Bronchial epithelial cell (primary cell): Measurements from ENCODE around the gene HPRT1. TPM values are rescaled to one million over a fixed set of nuclear protein-coding genes. Genes with fewer than 3 reads are reported as not detected.

ENCODE experiments used
- DNase-seq: peaks from one replicate; pipeline ENCODE4 v3.0.0-alpha.2; 2010; ENCODE audit warnings: low read depth
- FAIRE-seq: peaks from 2 replicates; lab custom pipeline; 2011; peaks lifted over from hg19 to GRCh38; lab: Jason Lieb, UNC
- H3K27me3 ChIP-seq: 2 replicates; pipeline ENCODE4 v1.5.1; 2011; ENCODE audit warnings: low read length; ENCODE audit not compliant: control insufficient read depth, insufficient read depth
- H3K36me3 ChIP-seq: 2 replicates; pipeline ENCODE4 v1.5.1; 2011; ENCODE audit warnings: low read length; ENCODE audit not compliant: control insufficient read depth, insufficient read depth
- H3K4me3 ChIP-seq: 2 replicates; pipeline ENCODE4 v1.5.1; 2011; ENCODE audit warnings: mild to moderate bottlenecking, low read depth, low read length, control low read depth
- total RNA-seq: library from RNA; depleted of rRNA; stranded (reverse); fragments of >200 nt; gene quantifications from 2 replicates; pipeline ENCODE4 v1.2.1, GENCODE V29; 2014
- TF ChIP-seq, protein P1 (sequence below): IDR thresholded peaks from 2 replicates; pipeline ENCODE4 v1.5.1; 2011; ENCODE audit warnings: mild to moderate bottlenecking, moderate library complexity, low read length, control low read depth, inconsistent platforms; ENCODE audit not compliant: insufficient read depth, severe bottlenecking

Gene HPRT1
- total RNA-seq, 1 donor from 2014 or later, result 11.6 TPM

DNA sequence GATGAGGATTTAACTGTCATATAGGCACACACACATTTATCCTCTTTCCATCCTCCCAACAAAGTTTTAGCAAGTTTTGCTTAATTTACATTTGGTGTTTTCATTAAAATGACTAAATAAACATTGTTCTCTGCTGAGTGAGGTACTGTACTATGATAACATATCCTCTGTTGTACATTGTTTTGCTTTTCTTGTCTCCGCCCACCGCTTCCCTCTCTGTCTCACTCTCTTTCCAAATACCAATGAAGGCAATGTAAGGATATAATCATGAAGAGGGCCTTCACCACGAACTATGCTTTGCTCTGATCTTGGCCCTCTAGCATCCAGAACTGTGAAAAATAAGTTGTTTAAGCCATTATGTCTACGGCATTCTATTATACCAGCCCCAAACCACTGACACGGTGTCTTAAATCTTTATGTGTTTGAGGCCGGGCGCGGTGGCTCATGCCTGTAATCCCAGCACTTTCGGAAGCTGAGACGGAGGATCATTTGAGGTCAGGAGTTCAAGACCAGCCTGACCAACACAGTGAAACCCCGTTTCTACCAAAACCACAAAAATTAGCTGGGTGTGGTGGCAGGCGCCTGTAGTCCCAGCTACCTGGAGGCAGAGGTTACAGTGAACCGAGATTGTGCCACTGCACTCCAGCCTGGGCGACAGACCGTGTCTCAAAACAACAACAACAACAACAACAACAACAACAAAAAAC, 65.3 kb downstream of the HPRT1 start:
- no peaks in the 10 kb centered on the region for H3K36me3 ChIP-seq
- no peak overlapping the region for H3K4me3 ChIP-seq
- no peak for DNase-seq
- TF ChIP-seq, protein P1, sequence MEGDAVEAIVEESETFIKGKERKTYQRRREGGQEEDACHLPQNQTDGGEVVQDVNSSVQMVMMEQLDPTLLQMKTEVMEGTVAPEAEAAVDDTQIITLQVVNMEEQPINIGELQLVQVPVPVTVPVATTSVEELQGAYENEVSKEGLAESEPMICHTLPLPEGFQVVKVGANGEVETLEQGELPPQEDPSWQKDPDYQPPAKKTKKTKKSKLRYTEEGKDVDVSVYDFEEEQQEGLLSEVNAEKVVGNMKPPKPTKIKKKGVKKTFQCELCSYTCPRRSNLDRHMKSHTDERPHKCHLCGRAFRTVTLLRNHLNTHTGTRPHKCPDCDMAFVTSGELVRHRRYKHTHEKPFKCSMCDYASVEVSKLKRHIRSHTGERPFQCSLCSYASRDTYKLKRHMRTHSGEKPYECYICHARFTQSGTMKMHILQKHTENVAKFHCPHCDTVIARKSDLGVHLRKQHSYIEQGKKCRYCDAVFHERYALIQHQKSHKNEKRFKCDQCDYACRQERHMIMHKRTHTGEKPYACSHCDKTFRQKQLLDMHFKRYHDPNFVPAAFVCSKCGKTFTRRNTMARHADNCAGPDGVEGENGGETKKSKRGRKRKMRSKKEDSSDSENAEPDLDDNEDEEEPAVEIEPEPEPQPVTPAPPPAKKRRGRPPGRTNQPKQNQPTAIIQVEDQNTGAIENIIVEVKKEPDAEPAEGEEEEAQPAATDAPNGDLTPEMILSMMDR, result no peak
- no peaks in the 10 kb centered on the region for H3K27me3 ChIP-seq
- no peak for FAIRE-seq

DNA sequence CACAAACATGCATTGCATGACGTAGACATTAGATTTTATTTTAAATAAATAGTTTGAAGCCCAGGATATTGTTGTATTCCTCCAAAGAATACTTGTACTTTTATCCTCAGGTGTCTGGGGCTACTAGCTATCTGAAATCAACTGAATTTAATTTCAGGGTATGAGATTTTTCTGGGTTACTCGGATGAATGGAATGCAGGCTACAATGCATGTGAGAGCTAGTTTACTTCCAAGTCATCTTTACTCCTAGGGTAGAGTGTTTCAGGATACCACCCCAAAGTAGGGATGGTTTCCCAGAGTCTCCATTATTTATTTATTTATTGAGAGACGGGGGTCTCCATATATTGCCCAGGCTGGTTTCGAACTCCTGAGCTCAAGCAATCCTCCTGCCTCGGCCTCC, 66.4 kb downstream of the HPRT1 start:
- H3K4me3 ChIP-seq, result no peak overlapping the region
- no peaks in the 10 kb centered on the region for H3K36me3 ChIP-seq
- FAIRE-seq (no peak), DNase-seq (no peak)
- H3K27me3 ChIP-seq, result no peaks in the 10 kb centered on the region
- TF ChIP-seq, protein P1, result no peak

DNA sequence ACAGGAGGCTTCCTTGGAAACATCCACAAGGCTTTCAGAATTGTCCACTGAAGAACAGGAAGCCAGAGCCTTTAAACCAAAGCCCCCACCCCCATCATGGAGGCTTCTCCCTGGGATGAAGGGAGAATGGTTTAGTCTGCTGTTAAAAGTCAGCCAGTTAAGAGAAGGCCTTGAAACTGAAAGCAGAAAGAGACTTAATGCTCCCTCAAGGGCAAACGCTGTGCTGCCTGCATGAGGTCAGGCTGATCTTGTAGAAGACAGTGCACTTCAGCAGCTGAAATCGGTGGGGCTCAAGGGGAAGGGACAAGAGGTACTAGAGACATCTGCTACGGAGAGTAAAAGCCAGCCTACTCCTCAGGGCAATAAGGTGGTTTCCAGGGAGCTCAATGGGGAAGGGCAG, 69.0 kb downstream of the HPRT1 start:
- Histone ChIP-seq H3K4me3 (no peak overlapping the region), H3K27me3 (no peaks in the 10 kb centered on the region), H3K36me3 (no peaks in the 10 kb centered on the region)
- TF ChIP-seq, protein P1, result no peak
- DNase-seq (no peak), FAIRE-seq (no peak)

DNA sequence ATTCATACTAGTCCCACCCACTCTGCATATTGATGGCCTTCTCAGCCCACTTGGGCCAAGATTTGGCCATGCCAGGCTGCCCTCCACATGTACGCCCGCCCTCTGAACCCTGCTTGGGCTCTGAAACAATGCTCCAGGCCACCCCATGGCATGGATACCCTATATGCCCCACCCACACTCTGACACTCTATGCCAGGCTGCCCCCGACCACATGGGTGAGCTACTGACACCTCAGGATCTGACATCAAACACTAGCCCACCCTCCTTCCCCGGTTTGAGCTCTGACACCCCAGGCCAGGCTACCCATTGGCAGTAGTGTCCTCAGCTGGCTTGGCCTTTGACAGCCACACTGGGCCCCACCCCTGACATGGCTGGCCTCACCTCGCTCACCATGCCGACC, 69.5 kb downstream of the HPRT1 start:
- H3K27me3 ChIP-seq, result no peaks in the 10 kb centered on the region
- TF ChIP-seq, protein P1, result no peak
- H3K36me3 ChIP-seq, result no peaks in the 10 kb centered on the region
- DNase-seq (no peak), FAIRE-seq (no peak)
- H3K4me3 ChIP-seq, result no peak overlapping the region

DNA sequence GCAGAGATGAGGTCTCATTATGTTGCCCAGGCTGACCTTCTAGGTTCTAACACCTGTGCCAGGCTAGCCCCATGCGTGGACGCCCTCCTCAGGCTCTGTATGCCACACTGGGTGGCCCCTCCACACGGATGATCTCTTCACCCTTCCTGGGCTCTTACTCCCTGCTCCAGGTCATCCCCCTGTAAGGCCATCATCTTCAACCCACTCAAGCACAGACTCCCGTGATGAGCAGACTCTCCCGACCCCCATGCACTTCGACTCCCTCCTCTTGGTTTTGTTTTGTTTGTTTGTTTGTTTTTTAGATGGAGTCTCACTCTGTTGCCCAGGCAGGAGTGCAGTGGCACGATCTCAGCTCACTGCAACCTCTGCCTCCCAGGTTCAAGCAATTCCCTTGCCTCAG, 70.9 kb downstream of the HPRT1 start:
- no peaks in the 10 kb centered on the region for H3K27me3 ChIP-seq
- DNase-seq (no peak), FAIRE-seq (no peak)
- no peaks in the 10 kb centered on the region for H3K36me3 ChIP-seq
- TF ChIP-seq, protein P1, result no peak
- no peak overlapping the region for H3K4me3 ChIP-seq

DNA sequence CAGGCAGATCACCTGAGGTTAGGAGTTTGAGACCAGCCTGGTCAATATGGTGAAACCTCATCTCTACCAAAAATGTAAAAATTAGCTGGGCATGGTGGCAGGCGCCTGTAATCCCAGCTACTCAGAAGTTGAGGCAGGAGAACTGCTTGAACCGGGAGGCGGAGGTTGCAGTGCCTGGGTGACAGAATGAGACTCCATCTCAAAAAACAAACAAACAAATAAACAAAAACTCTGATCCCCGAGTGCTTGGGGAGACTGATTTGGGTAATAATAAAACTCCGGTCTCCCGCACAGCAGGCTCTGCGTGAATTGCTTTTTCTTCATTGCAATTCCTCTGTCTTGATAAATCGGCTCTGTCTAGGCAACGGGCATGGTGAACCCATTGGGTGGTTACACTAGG, 73.4 kb downstream of the HPRT1 start:
- Histone ChIP-seq H3K27me3 (no peaks in the 10 kb centered on the region), H3K4me3 (no peak overlapping the region), H3K36me3 (no peaks in the 10 kb centered on the region)
- no peak for FAIRE-seq
- no peak for DNase-seq
- TF ChIP-seq, protein P1, result no peak
